Activated B cell treated with CpG ODN at 0.5 μM for 24 hours (primary cell): ENCODE data around the gene IFIT5. TPM values are rescaled to one million over a fixed set of nuclear protein-coding genes. Genes with fewer than 3 reads are reported as not detected.
A peak's percentile ranks its signal among the peaks of the same experiment; 100 is the strongest.

ENCODE experiments used
- ATAC-seq: fragments of 200-7000 bp; cut with Tn5 transposase; one replicate; pipeline ENCODE4 v1.10.0; 2021; ENCODE audit warnings: low read depth, mild to moderate bottlenecking, moderate library complexity
- CTCF ChIA-PET: fragments of 350-600 bp; sonication (Branson Sonifier 250); formaldehyde crosslinking; loops from one replicate; lab custom pipeline; 2021; ENCODE audit warnings: antibody characterized with exemption; lab: Charles Lee
- POLR2A ChIA-PET: fragments of 350-600 bp; sonication (Branson Sonifier 250); formaldehyde crosslinking; loops from one replicate; lab custom pipeline; 2021; ENCODE audit warnings: antibody characterized with exemption; lab: Charles Lee
- DNase-seq: peaks from one replicate; pipeline ENCODE4 v3.0.0; 2022
- H3K27ac Mint-ChIP-seq: one replicate; pipeline ENCODE4 v1.8.0; 2020; ENCODE audit warnings: mixed read lengths
- H3K27me3 Mint-ChIP-seq: one replicate; pipeline ENCODE4 v1.8.0; 2021; ENCODE audit warnings: mixed read lengths
- H3K36me3 Mint-ChIP-seq: one replicate; pipeline ENCODE4 v1.8.0; 2021; ENCODE audit warnings: low read depth, mixed read lengths
- H3K4me1 Mint-ChIP-seq: one replicate; pipeline ENCODE4 v1.8.0; 2021; ENCODE audit warnings: mixed read lengths
- H3K4me3 Mint-ChIP-seq: one replicate; pipeline ENCODE4 v1.8.0; 2020; ENCODE audit warnings: mild to moderate bottlenecking, mixed read lengths
- H3K9me3 Mint-ChIP-seq: one replicate; pipeline ENCODE4 v1.8.0; 2020; ENCODE audit warnings: mixed read lengths
- CTCF ChIP-seq: fragments of 200-600 bp; IDR thresholded peaks from one replicate; pipeline ENCODE4 v1.8.0; 2022; ENCODE audit warnings: antibody characterized with exemption, mild to moderate bottlenecking
- intact Hi-C: fragments of 100-400 bp; cut with micrococcal nuclease; formaldehyde crosslinking; loops from one replicate; pipeline ENCODE4 v1.15.1; 2024
- total RNA-seq: library from RNA; stranded (reverse); gene quantifications from 2 replicates; pipeline ENCODE4 v1.2.3, GENCODE V29; 2022

Gene IFIT5
- total RNA-seq, 1 donor from 2014 or later = 21.3 TPM

DNA sequence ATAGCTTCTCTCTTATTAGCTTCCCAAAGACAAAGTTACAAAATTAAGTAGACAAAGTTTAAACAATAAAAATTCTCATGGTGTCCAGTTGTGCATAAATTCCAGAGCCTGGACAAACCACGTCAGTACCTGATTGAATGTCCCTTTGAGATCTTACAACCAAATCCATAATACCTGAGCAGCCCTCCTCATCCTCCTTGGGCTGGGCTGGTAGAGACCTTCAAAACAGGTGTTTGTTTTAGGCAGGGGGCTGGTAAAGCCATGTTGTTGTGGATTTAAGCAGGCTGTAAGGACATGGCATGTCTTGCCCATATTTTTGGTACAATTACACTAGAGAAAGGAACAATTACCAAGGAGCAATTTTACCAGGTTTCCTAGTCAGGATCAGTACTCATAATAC lies 2.1 kb downstream of the IFIT5 start:
- Mint-ChIP-seq H3K4me3 (peak overlapping the region; percentile 94), H3K27ac (peak overlapping the region; percentile 99), H3K36me3 (peaks cover 45% of the 10 kb centered on the region), H3K4me1 (peaks cover 61% of the 10 kb centered on the region), H3K9me3 (peaks cover 2% of the 10 kb centered on the region), H3K27me3 (no peaks in the 10 kb centered on the region)
- CTCF ChIA-PET = no interaction called here
- DNase-seq = no peak
- no peak for TF ChIP-seq CTCF
- intact Hi-C loops = loop anchor here (5.0 to 10.0 kb wide), 4 partner anchors 424 to 1441 kb away; partner anchors contain the start of genes FAS, HTR7 and STAMBPL1
- ATAC-seq = no peak
- POLR2A ChIA-PET = no interaction called here

DNA sequence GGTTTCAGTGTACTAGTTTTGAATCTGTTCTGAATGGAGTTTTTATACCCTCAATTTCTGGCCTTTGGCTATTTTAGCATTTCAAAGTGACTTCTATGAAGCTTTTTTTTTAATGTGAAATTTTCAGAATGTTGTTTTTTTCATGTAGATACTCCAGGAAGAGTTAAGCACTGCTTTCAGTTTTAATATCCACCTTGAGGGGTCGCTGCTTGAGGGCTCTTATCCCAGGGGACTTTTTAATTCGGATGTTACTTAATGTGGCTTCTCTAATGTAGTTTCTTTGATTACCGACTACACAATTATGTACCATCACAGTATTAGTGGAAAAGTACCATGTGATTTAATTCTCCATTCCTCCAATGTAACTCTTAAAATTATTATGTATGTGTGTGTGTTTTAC lies 5.2 kb downstream of the IFIT5 start:
- Mint-ChIP-seq H3K4me1 (peaks cover 59% of the 10 kb centered on the region), H3K36me3 (peaks cover 51% of the 10 kb centered on the region), H3K27ac (peak overlapping the region; percentile 30), H3K27me3 (no peaks in the 10 kb centered on the region), H3K4me3 (peak overlapping the region; percentile 11), H3K9me3 (no peaks in the 10 kb centered on the region)
- TF ChIP-seq CTCF = no peak
- intact Hi-C loops = loop anchor here (5.0 to 10.0 kb wide), 4 partner anchors 427 to 1438 kb away; partner anchors contain the start of genes FAS, HTR7 and STAMBPL1
- ChIA-PET CTCF (interaction anchor here (1.0 to 1.8 kb wide), 2 partner anchors 26 to 157 kb away, joined by 3 to 4 read pairs; no protein-coding TSS in a partner anchor), POLR2A (no interaction called here)
- DNase-seq = no peak
- ATAC-seq = no peak

- Mint-ChIP-seq H3K9me3 (no peaks in the 10 kb centered on the region), H3K36me3 (peaks cover 45% of the 10 kb centered on the region), H3K4me3 (no peak overlapping the region), H3K27ac (no peak overlapping the region), H3K27me3 (no peaks in the 10 kb centered on the region), H3K4me1 (peaks cover 50% of the 10 kb centered on the region)
- ATAC-seq (no peak), DNase-seq (no peak)
- ChIA-PET POLR2A (no interaction called here), CTCF (no interaction called here)
- intact Hi-C loops = loop anchor here (5.0 kb wide), 1 partner anchor 1451 kb away; the partner anchor contains the start of gene RPP30
- no peak for TF ChIP-seq CTCF
Measured at GRCh38 chr10:89421018-89421476, 6.7 kb downstream of the IFIT5 start.

- ChIA-PET CTCF (no interaction called here), POLR2A (no interaction called here)
- ATAC-seq (no peak), DNase-seq (no peak)
- H3K4me3 Mint-ChIP-seq = no peak overlapping the region
- H3K27me3 Mint-ChIP-seq = no peaks in the 10 kb centered on the region
- intact Hi-C loops = loop anchor here (5.0 kb wide), 1 partner anchor 1447 kb away; the partner anchor contains the start of gene RPP30
- H3K4me1 Mint-ChIP-seq = peaks cover 19% of the 10 kb centered on the region
- no peaks in the 10 kb centered on the region for H3K9me3 Mint-ChIP-seq
- no peak overlapping the region for H3K27ac Mint-ChIP-seq
- TF ChIP-seq CTCF = no peak
- peaks cover 25% of the 10 kb centered on the region for H3K36me3 Mint-ChIP-seq
Measured at GRCh38 chr10:89425000-89425399, 10.6 kb downstream of the IFIT5 start.

GRCh38 chr10:89426230-89426868 lies 12.0 kb downstream of the IFIT5 start:
- ATAC-seq (peak; percentile 57), DNase-seq (no peak)
- Mint-ChIP-seq H3K36me3 (peaks cover 11% of the 10 kb centered on the region), H3K27me3 (no peaks in the 10 kb centered on the region), H3K4me3 (no peak overlapping the region), H3K4me1 (peaks cover 11% of the 10 kb centered on the region), H3K27ac (no peak overlapping the region), H3K9me3 (no peaks in the 10 kb centered on the region)
- CTCF ChIA-PET = interaction anchor here (1.0 to 1.4 kb wide), 2 partner anchors 138 to 1362 kb away, joined by 4 read pairs; no protein-coding TSS in a partner anchor
- intact Hi-C loops = loop anchor here (1.0 kb wide), 2 partner anchors 138 to 367 kb away; no protein-coding TSS in a partner anchor
- POLR2A ChIA-PET = no interaction called here
- no peak for TF ChIP-seq CTCF
